GM18526 (cell line): ENCODE measurements around the gene SHC1.

Experiments used
- POLR2A ChIP-seq: IDR thresholded peaks from 3 replicates; pipeline ENCODE4 v1.6.1; 2011; ENCODE audit not compliant: insufficient read length; ENCODE audit errors: extremely low read depth

SHC1 gene

GRCh38 chr1:155011437-155012025, 41.0 kb upstream of the SHC1 start:
- TF ChIP-seq POLR2A: no peak

GRCh38 chr1:155011004-155011416, 40.5 kb upstream of the SHC1 start:
- no peak for TF ChIP-seq POLR2A

GRCh38 chr1:155010211-155010918, 39.8 kb upstream of the SHC1 start:
- TF ChIP-seq POLR2A: no peak

- no peak for TF ChIP-seq POLR2A
Observed at GRCh38 chr1:155009742-155010141, 39.2 kb upstream of the SHC1 start.

GRCh38 chr1:155009221-155009711, 38.7 kb upstream of the SHC1 start:
- no peak for TF ChIP-seq POLR2A

GRCh38 chr1:155008015-155008941, 37.7 kb upstream of the SHC1 start:
- TF ChIP-seq POLR2A: no peak

GRCh38 chr1:155007251-155007828, 36.8 kb upstream of the SHC1 start:
- no peak for TF ChIP-seq POLR2A

GRCh38 chr1:155006601-155007101, 36.1 kb upstream of the SHC1 start:
- no peak for TF ChIP-seq POLR2A

GRCh38 chr1:155005076-155006011, 34.8 kb upstream of the SHC1 start:
- TF ChIP-seq POLR2A: no peak

- TF ChIP-seq POLR2A: no peak
Observed at GRCh38 chr1:155004352-155005075, 34.0 kb upstream of the SHC1 start.

- TF ChIP-seq POLR2A: no peak
Observed at GRCh38 chr1:155003766-155004351, 33.3 kb upstream of the SHC1 start.

- TF ChIP-seq POLR2A: no peak
Observed at GRCh38 chr1:155003227-155003765, 32.7 kb upstream of the SHC1 start.
